Ecto neural progenitor cell (in vitro differentiated cells): ENCODE measurements around the gene CCDC43.
"Not testable (repeated sequence)": the region's sequence is repeated elsewhere in the genome, so short reads cannot be mapped to it uniquely, and the experiment has no call there.

ENCODE experiments used
- DNase-seq: peaks from one replicate; pipeline ENCODE4 v3.0.0-alpha.2; 2018; ENCODE audit warnings: low spot score

The CCDC43 gene

GRCh38 chr17:44689477-44690217 is at the start of gene CCDC43:
TSS of gene CCDC43 (minus strand) at chr17:44689776. CDS start at chr17:44689753, 23 bp downstream.
- DNase-seq: peak; percentile 98

- DNase-seq: no peak
Measured at GRCh38 chr17:44738214-44738906, 48.8 kb upstream of the CCDC43 start.

GRCh38 chr17:44736551-44737240 is 47.1 kb upstream of the CCDC43 start:
- no peak for DNase-seq

GRCh38 chr17:44734272-44734671 is 44.7 kb upstream of the CCDC43 start:
- DNase-seq: no peak

GRCh38 chr17:44733753-44734152 is 44.2 kb upstream of the CCDC43 start:
- DNase-seq: peak; percentile 72

GRCh38 chr17:44726121-44726520 is 36.5 kb upstream of the CCDC43 start:
- DNase-seq: not testable (repeated sequence)

GRCh38 chr17:44722254-44722653 is 32.7 kb upstream of the CCDC43 start:
- no peak for DNase-seq

GRCh38 chr17:44719444-44719843 is 29.9 kb upstream of the CCDC43 start:
- no peak for DNase-seq

GRCh38 chr17:44708401-44709263 is 19.1 kb upstream of the CCDC43 start, which contains the start of gene DBF4B:
TSS of gene DBF4B (plus strand) at chr17:44708665. CDS start at chr17:44708821, 156 bp downstream.
- DNase-seq: peak; percentile 94

- no peak for DNase-seq
Measured at GRCh38 chr17:44707755-44708400, 18.3 kb upstream of the CCDC43 start.

- DNase-seq: not testable (repeated sequence)
Measured at GRCh38 chr17:44700288-44700687, 10.7 kb upstream of the CCDC43 start.

- no peak for DNase-seq
Measured at GRCh38 chr17:44693609-44694008, 4.0 kb upstream of the CCDC43 start.

GRCh38 chr17:44690746-44691306 is 1.2 kb upstream of the CCDC43 start:
- not testable (repeated sequence) for DNase-seq

GRCh38 chr17:44688675-44689476 is 700 bp downstream of the CCDC43 start:
- DNase-seq: no peak

GRCh38 chr17:44688200-44688599 is 1.4 kb downstream of the CCDC43 start:
- DNase-seq: no peak

GRCh38 chr17:44687756-44688155 is 1.8 kb downstream of the CCDC43 start:
- DNase-seq: no peak

GRCh38 chr17:44683303-44683702 is 6.3 kb downstream of the CCDC43 start:
- not testable (repeated sequence) for DNase-seq

GRCh38 chr17:44677136-44677535 is 12.4 kb downstream of the CCDC43 start:
- DNase-seq: no peak

GRCh38 chr17:44673893-44674292 is 15.7 kb downstream of the CCDC43 start:
- no peak for DNase-seq

GRCh38 chr17:44672479-44673093 is 17.0 kb downstream of the CCDC43 start:
- no peak for DNase-seq
